NOMO-1 treated with dmso at 0.1 percent for 144 hours (cell line): ENCODE data around the gene ABCC5.
"Not testable (repeated sequence)": the region's sequence is repeated elsewhere in the genome, so short reads cannot be mapped to it uniquely, and the experiment has no call there.

Source experiments
- DNase-seq: peaks from one replicate; lab custom pipeline; 2025; ENCODE audit not compliant: unreplicated experiment; lab: John Stamatoyannopoulos, UW

ABCC5 gene

GRCh38 chr3:184017672-184018423, at the start of gene ABCC5:
Gene ABCC5 (minus strand): TSS chr3:184017884. CDS start chr3:184014392, 3,492 bp downstream.
- peak; percentile 93 for DNase-seq

- no peak for DNase-seq
Measured at GRCh38 chr3:184066211-184066610, 48.5 kb upstream of the ABCC5 start.

- no peak for DNase-seq
Measured at GRCh38 chr3:184062637-184063036, 45.0 kb upstream of the ABCC5 start.

- no peak for DNase-seq
Measured at GRCh38 chr3:184059424-184059823, 41.7 kb upstream of the ABCC5 start.

- no peak for DNase-seq
Measured at GRCh38 chr3:184058029-184058428, 40.3 kb upstream of the ABCC5 start.

GRCh38 chr3:184052767-184053166, 35.1 kb upstream of the ABCC5 start, which contains the start of gene HTR3C:
Gene HTR3C (plus strand): TSS chr3:184053047. CDS start chr3:184053081, 34 bp downstream.
- DNase-seq: no peak

- DNase-seq: peak; percentile 25
Measured at GRCh38 chr3:184050217-184050847, 32.6 kb upstream of the ABCC5 start.

GRCh38 chr3:184045995-184046394, 28.3 kb upstream of the ABCC5 start:
- DNase-seq: no peak

GRCh38 chr3:184042617-184043016, 24.9 kb upstream of the ABCC5 start:
- no peak for DNase-seq

GRCh38 chr3:184040010-184040409, 22.3 kb upstream of the ABCC5 start:
- no peak for DNase-seq

- peak; percentile 85 for DNase-seq
Measured at GRCh38 chr3:184039414-184039813, 21.7 kb upstream of the ABCC5 start.

- not testable (repeated sequence) for DNase-seq
Measured at GRCh38 chr3:184038307-184038706, 20.6 kb upstream of the ABCC5 start.

- DNase-seq: no peak
Measured at GRCh38 chr3:184037816-184038215, 20.1 kb upstream of the ABCC5 start.

GRCh38 chr3:184031187-184031792, 13.6 kb upstream of the ABCC5 start, which contains the start of gene HTR3D:
Gene HTR3D (plus strand): TSS chr3:184031742. CDS start chr3:184031742, 0 bp downstream.
- DNase-seq: peak; percentile 65

- peak; percentile 44 for DNase-seq
Measured at GRCh38 chr3:184030536-184030935, 12.9 kb upstream of the ABCC5 start.

- DNase-seq: no peak
Measured at GRCh38 chr3:184029443-184029842, 11.8 kb upstream of the ABCC5 start.

- DNase-seq: not testable (repeated sequence)
Measured at GRCh38 chr3:184028275-184028890, 10.7 kb upstream of the ABCC5 start.

GRCh38 chr3:184025256-184025655, 7.6 kb upstream of the ABCC5 start:
- not testable (repeated sequence) for DNase-seq

- DNase-seq: peak; percentile 58
Measured at GRCh38 chr3:184022323-184022722, 4.6 kb upstream of the ABCC5 start.

- DNase-seq: no peak
Measured at GRCh38 chr3:184018424-184018973, 815 bp upstream of the ABCC5 start.
